ENCODE data around the gene CDS2. TPM values are rescaled to one million over a fixed set of nuclear protein-coding genes. Genes with fewer than 3 reads are reported as not detected.

CDS2 gene
- total and polyA plus RNA-seq, 10 of the 15 experiments (the other 5 are each of a cell fraction or from before 2014, with no cell fraction given): 11.5 to 94.7 (median 23.1) TPM

GRCh38 chr20:5127204-5127858, 523 bp downstream of the CDS2 start (continued):
- TF ChIP-seq HSF1 (IDR thresholded peaks at IDR 0.05; ENCODE audit: low read depth, low read length) (no peak), POU2F2 (IDR thresholded peaks at IDR 0.05; ENCODE audit: borderline replicate concordance, low read depth, low read length) (no peak), RCOR1 (conservative IDR thresholded peaks at IDR 0.05; ENCODE audit: low read depth, low read length) (no peak), TCF12 (IDR thresholded peaks at IDR 0.05; ENCODE audit: low read depth, low read length) (peak; percentile 64; the same call in 1 of the 2 replicates), ZNF217 (IDR thresholded peaks at IDR 0.05) (peak; percentile 78; the same call in 1 of the 2 replicates), PBX3 (IDR thresholded peaks at IDR 0.05; ENCODE audit: insufficient replicate concordance, low read depth, low read length) (peak; percentile 51), NFYB (IDR thresholded peaks at IDR 0.05; ENCODE audit: insufficient read depth, low read depth, low read length) (no peak), USF1 (IDR thresholded peaks at IDR 0.05; ENCODE audit: borderline replicate concordance, extremely low read length, insufficient read depth, low read depth, low read length) (no peak), MYC (IDR thresholded peaks at IDR 0.05; ENCODE audit: insufficient read depth, insufficient read length, insufficient replicate concordance, low read length, severe bottlenecking) (peak; percentile 0), SMC3 (IDR thresholded peaks at IDR 0.05; ENCODE audit: borderline replicate concordance, low read length) (no peak), GATAD2B (conservative IDR thresholded peaks at IDR 0.05; ENCODE audit: low read depth) (peak; percentile 95; the same call in 1 of the 2 replicates), MTA3 (IDR thresholded peaks at IDR 0.05; ENCODE audit: borderline replicate concordance, low read length) (no peak), ZNF622 (IDR thresholded peaks at IDR 0.05) (no peak), RELA (IDR thresholded peaks at IDR 0.05; ENCODE audit: borderline replicate concordance, partially characterized antibody) (peak; percentile 5), CHD2 (IDR thresholded peaks at IDR 0.05; ENCODE audit: borderline replicate concordance, low read depth, low read length) (0 out of 2 replicates have a peak, but pooled peaks have one; percentile 15), BMI1 (IDR thresholded peaks at IDR 0.05; ENCODE audit: borderline replicate concordance) (no peak), CTCF (IDR thresholded peaks at IDR 0.05 in 2 of 3, conservative IDR thresholded peaks at IDR 0.05 in 1 of 3; ENCODE audit: control insufficient read depth in 2 of 3, extremely low read depth in 1 of 3, insufficient read depth in 1 of 3, low read depth in 3 of 3, low read length in 3 of 3) (no peak), SMARCA5 (IDR thresholded peaks at IDR 0.05) (no peak; the same call in 1 of the 2 replicates), ZNF592 (IDR thresholded peaks at IDR 0.05) (no peak)

Measured in GM12878 (cell line).